HG03135 (cell line): ENCODE data around the gene SNX33.
"Not testable (repeated sequence)": the region's sequence is repeated elsewhere in the genome, so short reads cannot be mapped to it uniquely, and the experiment has no call there.

Experiments used
- ATAC-seq: cut with Tn5 transposase; IDR thresholded peaks from one replicate; pipeline ENCODE4 v1.9.1; 2021; ENCODE audit warnings: mild to moderate bottlenecking, moderate library complexity; ENCODE audit not compliant: unreplicated experiment

The SNX33 gene

DNA sequence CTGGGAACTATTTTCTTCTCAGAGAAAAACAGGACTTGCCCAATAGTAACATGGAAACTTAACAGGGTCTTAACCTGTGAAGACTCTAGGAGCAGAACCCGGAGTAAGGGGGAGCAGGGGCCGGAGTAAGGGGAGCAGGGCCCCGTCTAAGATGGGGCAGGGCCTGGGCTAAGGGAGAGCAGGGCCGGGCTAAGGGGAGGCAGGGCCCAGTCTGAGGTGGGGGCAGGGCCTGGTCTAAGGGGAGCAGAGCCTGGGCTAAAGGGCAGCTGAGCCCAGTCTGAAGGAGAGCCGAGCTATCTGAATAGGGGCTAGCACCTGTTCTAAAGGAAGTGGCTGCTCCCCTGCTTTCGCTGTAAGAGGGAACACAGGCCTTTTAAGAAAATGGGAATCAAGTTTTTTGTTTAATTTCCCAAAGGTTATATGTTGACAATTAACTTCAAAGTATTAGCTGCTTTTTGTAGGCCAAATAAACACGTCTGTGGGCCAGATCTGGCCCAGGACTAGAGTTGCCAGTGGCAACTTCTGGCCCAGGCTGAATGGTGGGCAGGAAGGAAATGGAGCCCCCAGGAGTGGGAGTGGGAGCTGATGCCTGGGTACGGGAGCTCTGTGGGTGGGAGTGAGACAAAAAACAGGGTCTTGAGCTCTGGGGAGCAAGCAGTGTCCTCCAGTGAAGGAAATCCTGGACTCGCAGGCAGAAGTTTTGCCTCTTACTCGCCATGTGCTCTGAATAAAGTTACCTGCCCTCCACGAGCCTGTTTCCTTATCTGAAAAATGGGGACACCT, 32.5 kb downstream of the SNX33 start:
- no peak for ATAC-seq

DNA sequence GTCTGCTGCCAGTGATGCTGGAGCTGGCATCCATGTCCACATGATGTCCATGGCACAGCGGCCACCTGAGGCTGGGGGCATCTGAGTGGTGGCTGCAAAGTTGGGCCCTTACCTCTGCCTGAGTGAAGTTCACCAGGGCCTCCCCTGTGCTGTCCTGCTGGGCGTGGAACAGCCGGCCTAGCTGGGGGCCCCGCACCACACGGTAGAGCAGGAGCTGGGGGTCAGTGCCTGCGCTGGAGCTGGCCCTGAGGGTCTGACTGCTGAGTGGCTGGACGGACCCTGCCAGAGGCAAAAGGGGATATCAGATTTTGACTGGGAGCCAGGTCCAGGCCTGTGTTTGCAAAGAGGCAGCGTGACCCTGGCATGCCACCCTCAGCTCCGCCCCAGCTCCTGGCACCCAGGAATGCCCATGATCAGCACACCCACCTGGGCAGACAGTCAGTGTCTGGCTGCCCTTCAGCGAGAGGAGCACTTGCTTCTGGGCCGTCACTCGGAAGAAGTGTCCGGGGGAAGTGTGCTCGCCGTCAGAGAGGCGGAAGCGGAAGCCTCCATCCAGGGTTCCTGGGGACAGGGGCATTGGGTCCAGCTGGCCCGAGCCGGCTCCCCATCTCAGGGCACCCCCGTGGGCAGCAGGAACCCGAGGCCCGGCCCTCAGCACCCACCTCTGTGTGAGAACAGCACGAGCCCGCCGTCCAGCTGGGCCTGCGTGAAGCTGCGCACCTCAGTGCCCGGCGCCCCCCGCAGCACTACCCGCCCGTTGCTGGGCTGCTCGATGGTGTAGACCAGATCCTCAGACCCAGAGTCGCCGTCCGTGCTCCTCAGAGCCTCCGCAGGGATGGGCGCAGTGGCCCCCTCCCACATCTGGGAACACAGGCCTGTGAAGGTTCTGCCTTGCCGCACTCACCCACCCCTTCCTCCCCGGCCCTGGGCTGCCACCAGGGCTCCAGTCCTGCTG, 34.7 kb downstream of the SNX33 start:
- no peak for ATAC-seq

DNA sequence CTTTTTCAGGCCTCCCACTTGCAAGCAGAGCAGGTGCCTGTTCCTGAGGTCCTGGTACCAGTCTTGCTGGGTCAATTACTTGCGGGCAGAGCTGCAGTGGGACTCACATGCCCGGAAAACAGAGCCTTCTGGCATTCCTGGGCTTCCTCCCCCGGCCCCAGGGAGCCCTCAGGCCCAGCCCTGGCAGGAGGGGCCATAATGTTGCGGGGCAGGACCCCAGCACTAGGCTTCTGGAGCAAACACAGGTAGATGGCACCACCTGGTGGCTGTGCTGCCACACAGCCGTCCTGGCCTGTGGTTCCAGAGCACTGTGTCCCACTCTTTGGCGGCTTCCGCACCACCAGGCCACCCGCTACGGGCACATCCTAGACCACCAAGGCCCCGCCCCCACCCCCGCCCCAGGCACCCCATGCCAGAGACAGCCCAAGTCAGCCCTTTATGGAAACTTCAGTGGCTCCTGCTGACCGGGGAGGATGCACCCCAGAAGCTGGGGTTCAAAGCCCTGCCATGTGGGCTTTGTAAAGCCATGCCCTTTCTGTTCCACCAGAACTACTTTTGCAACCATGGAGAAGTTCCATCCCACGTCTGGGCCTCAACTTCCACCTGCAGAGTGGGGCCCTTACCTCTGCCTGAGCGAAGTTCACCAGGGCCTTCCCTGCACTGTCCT, 36.1 kb downstream of the SNX33 start:
- not testable (repeated sequence) for ATAC-seq

DNA sequence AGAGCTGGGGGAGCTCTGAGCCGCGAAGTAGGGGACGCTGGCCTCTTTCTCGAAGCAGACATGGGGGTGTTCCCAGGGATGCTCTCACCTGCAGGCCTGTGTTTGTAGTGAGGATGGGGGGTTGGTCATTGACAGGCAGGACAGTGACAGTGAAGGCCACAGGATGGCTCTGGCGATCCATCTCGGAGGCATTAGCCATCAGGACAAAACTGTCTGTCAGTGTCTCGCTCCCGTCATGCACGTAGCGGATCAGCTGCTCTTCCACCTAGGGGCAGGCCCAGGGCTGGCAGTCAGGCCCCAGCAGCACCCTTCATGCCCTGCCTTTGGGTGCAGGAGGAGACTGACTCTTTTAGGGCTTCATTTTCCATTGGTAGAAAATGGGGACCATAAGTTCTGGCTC, 36.9 kb downstream of the SNX33 start:
- ATAC-seq: no peak

DNA sequence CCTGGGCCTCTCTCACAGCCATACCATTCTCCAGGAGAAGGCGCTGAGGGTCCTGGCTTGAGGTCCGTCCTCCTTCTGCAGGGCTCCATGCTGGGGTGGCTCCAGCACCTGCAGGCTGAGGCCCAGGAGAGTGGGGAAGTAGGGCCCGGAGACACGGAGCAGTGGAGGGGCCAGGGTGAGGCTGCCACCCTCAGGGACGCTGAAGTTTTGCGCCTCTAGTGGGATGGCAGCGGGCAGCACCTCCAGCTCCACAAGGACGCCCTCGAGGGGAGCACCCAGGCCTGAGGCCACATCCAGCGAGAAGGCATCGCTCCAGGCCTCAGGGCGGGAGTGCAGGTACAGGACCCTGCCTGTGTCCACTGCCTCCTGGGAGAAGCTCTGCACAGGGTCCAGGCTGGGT, 37.5 kb downstream of the SNX33 start:
- no peak for ATAC-seq

DNA sequence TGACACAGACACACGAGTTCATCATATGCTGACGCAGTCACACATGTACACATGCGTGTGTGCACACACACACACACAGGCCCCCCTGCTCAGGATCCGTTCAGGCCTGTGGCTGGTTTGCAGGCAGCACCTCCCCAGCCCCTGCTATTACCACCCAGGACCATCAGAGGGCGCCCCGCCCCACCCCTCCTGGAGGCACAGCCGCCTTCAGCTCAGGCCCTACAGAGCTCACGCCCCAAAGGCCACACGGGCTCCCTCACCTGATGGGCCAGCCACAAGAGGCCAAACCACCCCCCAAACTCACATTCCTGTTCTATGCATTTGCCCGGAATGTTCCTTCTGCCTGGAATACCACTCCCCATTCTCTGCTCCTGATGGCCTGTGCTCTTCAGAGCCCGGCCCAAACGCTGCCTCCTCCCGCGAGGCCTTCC, 38.5 kb downstream of the SNX33 start:
- ATAC-seq: not testable (repeated sequence)

DNA sequence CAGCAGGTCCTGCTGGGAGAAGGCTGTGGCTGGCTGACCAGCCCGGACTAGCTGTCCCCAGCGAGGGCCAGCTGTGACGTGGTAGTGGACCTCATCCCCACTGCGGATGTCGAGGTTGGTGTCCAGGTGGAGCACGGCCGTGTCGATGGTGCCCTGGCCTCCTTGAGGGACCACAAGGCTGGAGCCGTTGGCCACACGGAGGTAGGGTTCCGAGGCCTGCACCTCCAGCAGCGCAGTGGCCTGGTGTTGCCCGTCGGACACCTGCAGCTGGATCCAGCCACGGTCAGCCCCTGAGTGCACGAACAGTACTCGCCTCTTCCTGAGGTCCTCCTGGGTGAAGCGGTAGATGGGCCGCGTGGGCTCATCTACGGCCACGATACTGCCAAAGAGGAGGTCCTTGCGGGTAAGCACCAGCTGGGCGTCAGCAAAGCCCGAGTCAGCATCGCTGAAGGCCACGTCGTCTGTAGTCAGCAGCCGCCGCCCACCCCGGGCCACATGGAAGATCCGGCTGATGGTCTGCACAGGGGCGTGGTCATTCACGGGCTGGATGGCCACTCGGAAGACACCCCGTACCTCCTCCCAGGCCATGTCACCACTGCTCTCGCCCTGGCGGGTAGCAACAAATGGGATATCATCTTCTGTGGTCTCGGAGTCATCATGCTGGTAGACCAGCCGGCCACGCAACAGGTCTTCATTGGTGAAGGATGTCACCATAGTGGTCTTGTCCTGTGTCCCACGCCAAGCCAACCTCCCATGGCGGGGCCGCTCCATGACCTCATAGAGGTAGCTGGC, 40.0 kb downstream of the SNX33 start:
- ATAC-seq: no peak

DNA sequence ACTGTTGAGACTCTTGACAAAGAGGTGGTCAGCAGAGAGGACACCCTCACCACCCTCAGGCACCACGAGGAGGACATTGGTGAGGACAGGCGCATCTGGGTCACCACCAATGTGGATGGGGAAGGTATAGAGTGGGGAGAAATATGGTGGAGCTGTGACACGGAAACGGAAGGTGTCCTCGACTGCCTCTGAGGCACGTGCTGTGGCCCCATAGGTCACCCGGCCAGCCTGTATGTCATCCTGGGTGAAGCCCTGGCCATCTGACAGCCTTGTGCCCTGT, 40.5 kb downstream of the SNX33 start:
- ATAC-seq: no peak

DNA sequence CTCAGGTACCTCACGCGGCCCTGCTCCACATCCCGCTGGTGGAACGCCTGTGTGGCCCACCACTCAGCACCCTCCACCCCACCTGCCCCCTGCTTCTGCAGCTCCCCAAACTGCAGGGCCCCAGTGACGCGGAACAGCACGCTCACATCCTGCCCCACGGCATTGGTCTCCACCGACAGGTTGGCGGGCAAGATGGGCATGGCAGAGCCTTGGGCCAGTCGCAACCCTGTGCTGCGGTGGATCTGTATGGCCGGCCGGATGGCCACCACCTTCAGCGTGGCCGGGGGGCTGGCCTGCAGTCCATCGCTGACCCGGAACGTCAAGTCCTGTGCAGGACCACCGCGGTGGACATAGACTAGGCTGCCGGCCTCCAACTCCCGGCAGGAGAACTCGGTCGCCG, 41.1 kb downstream of the SNX33 start:
- ATAC-seq: no peak

DNA sequence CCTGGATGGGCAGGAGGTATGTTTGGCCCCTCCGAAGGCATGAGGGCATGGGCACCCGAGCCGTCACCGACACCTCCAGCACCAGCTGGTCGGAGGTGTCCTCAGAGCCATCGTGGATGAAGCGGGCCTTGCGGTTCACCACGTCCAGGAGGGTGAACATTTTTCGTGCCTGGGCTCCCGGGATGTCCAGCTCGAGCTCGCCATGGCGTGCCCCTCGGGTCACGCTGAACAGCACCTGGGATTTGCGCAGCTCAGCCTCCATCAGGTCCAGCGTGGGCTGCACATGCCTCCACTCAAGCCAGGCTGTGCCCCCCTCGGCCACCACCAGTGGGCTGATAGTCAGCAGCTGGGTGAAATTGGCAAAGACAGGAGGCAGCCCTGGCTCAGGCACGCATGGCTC, 41.7 kb downstream of the SNX33 start:
- not testable (repeated sequence) for ATAC-seq

DNA sequence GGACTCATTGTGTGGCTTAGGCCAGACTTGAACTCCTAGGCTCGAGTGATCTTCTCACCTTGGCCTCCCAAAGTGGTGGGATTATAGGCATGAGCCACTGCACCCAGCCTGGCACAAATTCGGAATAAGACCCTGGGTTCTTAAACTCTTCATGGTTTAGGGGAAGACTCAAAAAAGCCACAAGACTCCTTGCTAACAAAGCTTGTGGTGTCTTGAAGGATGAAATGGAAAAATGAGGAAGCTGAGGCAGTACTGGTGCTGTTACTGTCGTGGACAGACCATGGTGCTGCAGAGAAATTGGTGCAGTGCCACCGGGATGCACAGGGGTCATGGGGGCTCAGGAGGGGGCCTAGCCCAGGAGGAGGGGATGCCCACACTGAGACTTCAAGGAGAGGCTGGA, 44.6 kb downstream of the SNX33 start:
- not testable (repeated sequence) for ATAC-seq

DNA sequence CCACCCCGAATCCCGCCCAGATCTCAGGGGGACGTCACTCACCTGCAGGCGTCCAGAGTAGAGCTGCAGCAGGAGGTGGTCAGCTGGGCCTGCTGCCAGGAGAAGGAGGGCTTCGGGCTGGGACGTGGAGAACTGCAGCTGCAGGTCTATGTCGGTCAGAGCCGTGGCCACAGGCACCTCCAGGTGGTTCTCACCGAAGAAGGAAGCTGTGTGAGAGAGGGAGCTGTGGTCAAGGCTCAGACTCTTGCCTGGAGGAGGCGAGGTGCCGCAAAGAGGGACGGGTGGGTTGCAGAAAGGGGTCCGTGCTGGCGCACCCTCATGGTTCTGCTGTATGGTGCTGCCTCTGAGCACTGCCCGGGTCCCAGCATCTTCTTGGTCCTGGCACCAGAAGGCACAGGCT, 45.3 kb downstream of the SNX33 start:
- not testable (repeated sequence) for ATAC-seq

DNA sequence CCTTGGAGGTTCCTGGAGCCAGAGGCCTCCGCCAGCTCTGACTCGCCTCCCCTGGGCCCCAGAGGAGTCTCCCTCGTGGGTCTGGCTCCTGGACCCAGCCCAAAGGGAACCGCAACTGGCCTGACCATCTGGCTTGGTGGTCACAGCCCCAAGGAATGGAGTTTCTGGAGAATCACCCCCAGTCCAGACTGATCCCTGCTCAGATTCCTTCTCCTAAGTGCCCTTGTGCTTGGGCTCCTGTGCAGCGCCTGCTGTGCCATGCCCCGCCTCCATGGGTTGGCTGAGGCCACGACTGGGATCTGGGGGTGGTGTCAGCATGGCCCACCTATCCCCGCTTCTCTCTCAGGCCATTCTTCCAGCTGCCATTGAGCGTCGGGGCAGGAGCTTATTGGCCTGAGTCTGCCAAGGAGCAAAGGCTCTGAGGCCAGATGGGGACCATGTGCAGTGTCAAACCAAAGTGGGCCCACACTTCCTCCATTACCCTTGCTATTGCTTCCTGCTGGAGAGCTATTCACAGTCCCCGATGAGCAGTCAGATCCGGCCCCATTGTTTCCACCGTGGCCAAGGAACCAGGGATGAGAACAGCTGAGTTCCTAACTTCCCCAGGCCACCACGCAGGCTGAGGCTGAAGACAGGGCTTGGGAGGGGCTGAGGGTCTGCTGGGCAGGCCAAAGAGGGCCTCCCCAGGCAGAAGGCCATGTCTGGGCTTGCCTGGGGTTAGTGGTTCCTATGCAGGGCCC, 46.0 kb downstream of the SNX33 start:
- no peak for ATAC-seq

DNA sequence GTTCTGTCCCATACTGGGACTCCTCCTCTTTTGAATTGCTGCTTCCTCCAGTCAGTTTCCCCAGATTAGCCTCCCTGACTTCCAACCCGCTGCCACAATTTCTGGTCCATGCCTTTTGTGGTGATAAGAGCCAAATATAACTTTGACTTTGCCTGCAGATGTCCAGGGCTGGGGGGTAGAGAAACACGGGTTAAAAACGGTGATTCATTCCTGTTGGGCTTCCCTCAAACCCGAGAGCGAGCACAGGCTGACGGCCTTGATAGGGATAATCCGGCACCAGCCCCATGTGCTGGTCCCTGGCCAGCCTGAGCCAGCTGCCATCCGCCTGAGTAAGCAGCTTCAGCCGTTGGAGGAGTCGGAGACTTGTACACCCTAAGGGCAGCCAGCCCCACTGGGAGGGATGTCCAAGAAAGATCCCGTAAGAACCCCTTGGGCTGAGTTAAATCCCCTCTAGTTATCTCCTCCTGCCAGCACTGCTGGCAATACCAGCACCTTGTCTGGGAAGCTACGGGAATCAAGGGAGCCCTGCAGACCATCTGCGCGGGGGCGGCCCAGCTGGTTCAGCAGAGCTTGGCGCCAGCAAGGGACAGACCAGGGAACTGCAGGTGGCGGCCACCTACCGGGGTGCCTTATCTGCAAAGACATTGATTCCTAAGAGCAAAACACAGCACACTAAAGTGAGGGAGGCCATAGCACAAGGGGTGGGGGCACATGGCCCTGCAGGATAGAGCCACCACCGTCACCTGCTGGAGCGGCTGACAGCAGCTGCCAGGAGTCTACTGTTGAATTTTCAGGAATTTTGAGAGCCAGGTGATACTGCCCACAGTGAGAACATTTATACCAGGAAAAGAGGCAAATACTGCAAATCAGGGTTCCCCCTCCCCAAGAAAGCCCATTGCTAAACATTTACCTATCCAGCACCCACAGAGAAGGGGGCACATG, 46.8 kb downstream of the SNX33 start:
- no peak for ATAC-seq

DNA sequence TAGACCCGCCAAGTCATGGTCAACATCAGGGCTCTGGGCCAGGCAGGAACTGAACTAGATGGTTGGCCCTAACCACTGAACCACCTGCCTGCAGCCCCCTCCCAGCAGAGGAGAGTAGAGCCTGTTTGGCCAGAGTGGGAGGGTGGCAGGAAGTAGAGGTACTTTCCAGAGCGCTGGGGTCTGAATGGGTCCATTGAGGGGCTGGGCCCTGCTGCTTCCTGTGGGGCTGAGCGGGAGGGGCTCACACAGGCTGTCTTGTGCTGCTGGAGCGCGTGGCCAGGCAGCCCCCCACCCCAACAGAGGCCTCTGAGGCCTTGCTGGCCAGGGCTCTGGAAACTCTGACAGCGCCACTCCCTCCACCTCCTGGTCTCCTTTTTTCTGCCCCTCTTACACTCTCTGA, 47.5 kb downstream of the SNX33 start:
- no peak for ATAC-seq

DNA sequence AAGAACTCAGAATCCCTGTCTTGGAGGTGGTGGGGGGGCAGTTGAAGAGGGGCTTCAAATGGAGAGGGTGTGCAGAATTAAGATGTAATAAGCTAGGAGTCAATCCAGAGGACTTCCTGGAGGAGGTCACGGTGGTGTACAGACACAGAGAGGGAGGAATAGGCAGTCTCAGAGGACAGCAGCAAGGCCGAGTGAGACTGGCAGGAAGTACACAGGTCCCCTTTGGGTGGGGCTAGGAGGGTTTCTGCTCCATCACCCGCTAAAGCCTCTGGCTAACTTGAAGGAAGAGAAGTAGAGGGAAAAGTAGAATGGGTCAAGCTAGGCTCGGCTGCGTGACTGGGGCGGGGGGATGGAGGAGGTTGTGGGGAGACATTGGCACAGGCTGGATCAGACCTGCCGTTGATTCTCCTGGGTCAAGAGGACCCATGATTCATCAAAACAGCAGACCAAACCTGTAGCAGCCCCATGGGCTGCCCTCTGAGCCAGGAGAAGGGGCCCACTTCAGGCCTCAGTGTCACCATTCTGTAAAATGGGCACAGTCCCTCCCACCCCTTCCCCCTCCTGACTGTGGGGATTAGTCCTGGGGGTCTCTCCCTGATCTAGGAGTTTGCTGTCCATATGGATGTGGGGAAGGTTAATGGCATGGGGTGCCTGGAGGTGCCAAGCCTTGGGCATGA, 48.1 kb downstream of the SNX33 start:
- no peak for ATAC-seq

DNA sequence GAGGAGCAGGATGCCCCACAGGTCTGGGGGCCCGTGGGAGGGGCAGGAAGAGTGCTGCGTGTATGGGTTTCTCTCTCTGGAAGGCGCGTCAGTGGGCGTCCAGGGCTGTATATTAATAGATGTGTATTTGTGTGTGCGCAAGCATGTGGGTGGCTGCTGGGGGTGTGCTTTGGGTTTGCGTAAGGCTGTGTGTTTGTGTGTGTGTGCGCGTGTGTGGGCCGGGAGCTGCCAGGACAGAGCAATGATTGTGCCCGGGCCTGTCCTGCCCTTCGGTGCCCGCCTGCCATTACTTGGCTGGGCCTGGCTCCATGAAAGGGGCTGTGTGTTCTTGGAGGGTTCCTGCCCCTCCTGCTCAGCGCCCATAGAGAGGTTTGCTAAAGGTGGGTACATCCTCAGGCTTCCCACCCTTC, 48.6 kb downstream of the SNX33 start:
- no peak for ATAC-seq

DNA sequence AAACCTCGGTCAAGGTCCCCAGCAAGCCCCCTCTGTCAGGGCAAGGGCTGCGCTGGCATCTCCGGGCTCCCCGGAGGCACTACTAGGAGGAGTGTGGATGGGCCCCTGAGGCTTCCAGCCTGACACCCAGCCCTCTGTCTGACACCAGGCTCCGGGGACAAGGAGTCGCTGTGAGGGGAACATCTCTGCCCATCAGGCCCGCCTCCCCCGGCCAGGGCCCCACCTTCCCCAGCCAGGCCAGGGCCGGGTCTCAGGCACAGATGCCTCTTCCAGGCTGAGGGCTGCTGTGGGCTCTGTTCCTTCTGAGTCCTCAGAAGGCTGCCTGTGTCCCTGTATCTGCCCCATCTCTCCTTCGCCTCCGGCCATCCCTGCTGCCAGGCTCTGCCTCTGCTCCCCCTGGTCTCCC, 49.1 kb downstream of the SNX33 start:
- no peak for ATAC-seq

DNA sequence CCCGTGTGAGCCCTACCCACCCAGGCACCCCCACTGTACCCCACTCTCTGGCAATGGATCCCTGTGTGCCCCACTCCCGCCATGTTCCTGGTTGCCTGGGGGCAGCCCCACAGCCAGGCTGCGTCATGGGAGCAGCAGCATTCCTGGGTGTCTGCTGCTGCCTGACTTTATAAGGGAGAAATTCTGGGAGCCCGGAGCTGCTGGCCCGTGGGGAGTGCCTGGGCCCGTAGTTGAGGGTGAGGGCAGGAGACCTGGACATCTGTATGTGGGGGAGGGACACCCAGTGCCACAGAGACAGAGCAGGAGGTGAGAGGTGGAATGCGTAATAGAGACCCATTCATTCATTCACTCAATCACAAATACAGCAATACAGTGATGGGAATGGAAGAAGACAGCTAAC, 49.8 kb downstream of the SNX33 start:
- ATAC-seq: no peak
